ENCODE data around the gene BARX1.
A peak's percentile ranks its signal among the peaks of the same experiment; 100 is the strongest.

Gene BARX1

GRCh38 chr9:93952119-93952783 lies 2.9 kb downstream of the BARX1 start (continued):
- no peak for TF ChIP-seq TSHZ2 (CRISPR knock-in tag; IDR thresholded peaks at IDR 0.05)
- TF ChIP-seq GLIS3 (CRISPR knock-in tag; IDR thresholded peaks at IDR 0.05), result no peak
- no peak for TF ChIP-seq ZNF70 (CRISPR knock-in tag; IDR thresholded peaks at IDR 0.05)
- no peak for TF ChIP-seq ARNTL (CRISPR knock-in tag; IDR thresholded peaks at IDR 0.05; ENCODE audit: borderline replicate concordance, low read depth)
- no peak for TF ChIP-seq POU6F1 (CRISPR knock-in tag; IDR thresholded peaks at IDR 0.05; ENCODE audit: borderline replicate concordance, low read depth)
- TF ChIP-seq TCF4 (CRISPR knock-in tag; IDR thresholded peaks at IDR 0.05; ENCODE audit: borderline replicate concordance), result no peak
- TF ChIP-seq BACH2 (CRISPR knock-in tag; IDR thresholded peaks at IDR 0.05; ENCODE audit: borderline replicate concordance), result no peak

GRCh38 chr9:93951655-93952118 lies 3.5 kb downstream of the BARX1 start:
- TF ChIP-seq TSHZ2 (CRISPR knock-in tag; IDR thresholded peaks at IDR 0.05) (no peak), BACH2 (CRISPR knock-in tag; IDR thresholded peaks at IDR 0.05; ENCODE audit: borderline replicate concordance) (no peak), ZNF565 (CRISPR knock-in tag; conservative IDR thresholded peaks at IDR 0.05; ENCODE audit: low read depth) (no peak), TCF4 (CRISPR knock-in tag; IDR thresholded peaks at IDR 0.05; ENCODE audit: borderline replicate concordance) (no peak), ZNF70 (CRISPR knock-in tag; IDR thresholded peaks at IDR 0.05) (no peak), OSR1 (CRISPR knock-in tag; IDR thresholded peaks at IDR 0.05) (no peak), ISL1 (CRISPR knock-in tag; IDR thresholded peaks at IDR 0.05) (no peak), GLIS3 (CRISPR knock-in tag; IDR thresholded peaks at IDR 0.05) (no peak), ARNTL (CRISPR knock-in tag; IDR thresholded peaks at IDR 0.05; ENCODE audit: borderline replicate concordance, low read depth) (no peak)
- ATAC-seq, result peak; percentile 5; the same call in 1 of the 3 replicates

GRCh38 chr9:93950619-93951601 lies 4.2 kb downstream of the BARX1 start:
- peak; percentile 56 for ATAC-seq
- no peak for TF ChIP-seq GLIS3 (CRISPR knock-in tag; IDR thresholded peaks at IDR 0.05)
- TF ChIP-seq ZNF70 (CRISPR knock-in tag; IDR thresholded peaks at IDR 0.05), result no peak
- TF ChIP-seq SNAI2 (CRISPR knock-in tag; IDR thresholded peaks at IDR 0.05), result no peak
- no peak for TF ChIP-seq POU6F1 (CRISPR knock-in tag; IDR thresholded peaks at IDR 0.05; ENCODE audit: borderline replicate concordance, low read depth)
- no peak for TF ChIP-seq ZFP30 (CRISPR knock-in tag; IDR thresholded peaks at IDR 0.05)
- TF ChIP-seq BACH2 (CRISPR knock-in tag; IDR thresholded peaks at IDR 0.05; ENCODE audit: borderline replicate concordance), result no peak
- TF ChIP-seq CSRNP3 (CRISPR knock-in tag; IDR thresholded peaks at IDR 0.05), result no peak
- TF ChIP-seq ISL1 (CRISPR knock-in tag; IDR thresholded peaks at IDR 0.05), result no peak
- no peak for TF ChIP-seq OSR1 (CRISPR knock-in tag; IDR thresholded peaks at IDR 0.05)
- TF ChIP-seq TCF4 (CRISPR knock-in tag; IDR thresholded peaks at IDR 0.05; ENCODE audit: borderline replicate concordance), result no peak
- TF ChIP-seq RARB (CRISPR knock-in tag; IDR thresholded peaks at IDR 0.05), result no peak
- TF ChIP-seq ZNF8 (CRISPR knock-in tag; IDR thresholded peaks at IDR 0.05), result no peak
- no peak for TF ChIP-seq ZNF565 (CRISPR knock-in tag; conservative IDR thresholded peaks at IDR 0.05; ENCODE audit: low read depth)
- no peak for TF ChIP-seq TOX (CRISPR knock-in tag; IDR thresholded peaks at IDR 0.05; ENCODE audit: borderline replicate concordance)
- TF ChIP-seq CSDC2 (CRISPR knock-in tag; IDR thresholded peaks at IDR 0.05), result no peak
- no peak for TF ChIP-seq TSHZ2 (CRISPR knock-in tag; IDR thresholded peaks at IDR 0.05)
- TF ChIP-seq ZFP3 (CRISPR knock-in tag; IDR thresholded peaks at IDR 0.05), result no peak
